ENCODE results near the gene VDR.
"Not testable (repeated sequence)": the region's sequence is repeated elsewhere in the genome, so short reads cannot be mapped to it uniquely, and the experiment has no call there.

VDR gene

DNA sequence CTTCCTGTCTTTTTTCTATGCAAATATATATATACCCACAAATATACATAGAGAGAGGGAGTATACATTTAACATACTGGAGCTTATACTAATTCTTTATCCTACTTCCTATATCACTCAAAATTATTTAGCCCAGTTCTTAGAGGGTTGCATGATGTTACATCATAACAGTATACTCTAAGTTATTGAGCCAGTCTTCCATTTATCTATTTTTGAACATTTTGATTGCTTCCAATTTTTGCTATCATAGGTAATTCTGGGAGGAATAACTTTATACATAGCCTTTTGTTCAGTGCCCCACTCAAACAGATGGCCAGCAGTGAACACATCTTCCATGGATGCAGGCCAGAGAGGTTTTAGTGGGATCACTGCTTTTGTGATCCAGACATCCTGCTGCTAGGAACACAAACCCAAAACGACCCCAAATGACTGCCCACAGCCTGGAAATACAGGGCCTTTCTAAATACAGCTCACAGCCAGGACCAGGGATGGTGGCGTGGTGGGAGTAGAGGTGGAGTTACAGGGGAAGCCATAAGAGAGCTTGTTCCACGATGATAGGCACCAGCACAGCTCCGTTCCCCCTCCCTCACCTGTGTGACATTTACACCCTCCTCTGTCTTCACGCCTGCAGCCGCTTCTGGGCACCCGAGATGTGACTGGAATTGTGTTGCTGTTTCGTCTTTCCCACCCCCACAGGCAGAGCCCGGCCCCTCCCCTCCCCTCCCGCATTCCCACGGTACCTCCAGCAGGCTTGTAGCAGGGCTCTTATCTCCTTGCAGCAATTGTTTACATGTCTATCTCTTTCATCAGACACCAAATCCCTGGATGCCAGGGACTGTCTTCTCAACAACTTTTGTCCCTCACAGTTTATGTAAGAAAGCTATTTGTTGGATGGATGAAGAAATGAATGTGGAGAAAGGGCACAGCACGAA, 54.4 kb downstream of the VDR start:
- H3K4me1 ChIP-seq: no peaks in the 10 kb centered on the region
- DNase-seq (ENCODE audit: low spot score in 2 of 2): no peak
- no peak overlapping the region for H3K4me3 ChIP-seq
- in situ Hi-C loops (cut with MboI; ENCODE audit: low sequenced_read_pairs): no loop called here
- H3K36me3 ChIP-seq (replicated peaks): no peaks in the 10 kb centered on the region
- H3K27me3 ChIP-seq (ENCODE audit: low read depth): no peaks in the 10 kb centered on the region
- H3K9me3 ChIP-seq: no peaks in the 10 kb centered on the region

DNA sequence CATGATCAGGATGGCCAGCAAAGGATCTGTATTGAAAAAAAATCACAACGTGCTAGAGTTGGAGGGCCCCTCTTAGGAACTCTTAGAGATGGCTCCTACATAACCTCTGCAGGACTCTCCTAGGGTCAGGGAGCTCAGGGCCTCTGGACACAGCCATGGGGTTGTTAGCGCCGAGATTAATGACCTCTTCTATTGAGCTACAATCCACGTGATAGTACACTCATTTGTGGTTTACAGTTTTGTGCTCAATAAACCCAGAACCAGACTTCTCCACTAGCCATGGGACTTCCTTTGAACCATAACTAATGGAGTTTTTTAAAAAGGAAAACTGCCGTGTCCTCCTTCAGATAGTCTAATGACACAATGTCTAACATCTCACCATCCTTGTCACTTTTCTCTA, 55.5 kb downstream of the VDR start:
- no peaks in the 10 kb centered on the region for H3K27me3 ChIP-seq (ENCODE audit: low read depth)
- no peaks in the 10 kb centered on the region for H3K4me1 ChIP-seq
- in situ Hi-C loops (cut with MboI; ENCODE audit: low sequenced_read_pairs): loop anchor here (10.0 kb wide), 1 partner anchor 134 kb away; no protein-coding TSS in a partner anchor
- no peaks in the 10 kb centered on the region for H3K36me3 ChIP-seq (replicated peaks)
- no peaks in the 10 kb centered on the region for H3K9me3 ChIP-seq
- no peak for DNase-seq (ENCODE audit: low spot score in 2 of 2)
- H3K4me3 ChIP-seq: no peak overlapping the region

DNA sequence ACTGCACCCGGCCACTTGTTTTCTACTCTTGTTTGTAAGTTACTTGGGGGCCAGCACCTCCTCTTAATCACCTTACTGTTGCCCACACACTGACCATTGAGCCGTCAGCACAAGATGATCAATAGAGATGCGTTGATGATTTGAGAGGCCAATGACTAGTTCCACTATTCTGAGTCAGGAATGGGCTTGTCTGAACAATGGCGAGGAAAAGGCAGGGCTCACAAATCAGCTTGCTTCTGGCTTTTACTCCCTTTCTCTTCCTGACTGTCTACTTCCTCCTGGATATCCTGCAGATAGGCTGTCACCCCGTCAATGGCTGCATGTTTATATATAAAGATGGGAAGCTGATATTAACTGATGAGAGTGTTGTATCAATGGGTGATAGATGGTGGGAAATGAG, 55.9 kb downstream of the VDR start:
- Histone ChIP-seq H3K4me3 (no peak overlapping the region), H3K9me3 (no peaks in the 10 kb centered on the region), H3K4me1 (no peaks in the 10 kb centered on the region), H3K27me3 (ENCODE audit: low read depth) (no peaks in the 10 kb centered on the region), H3K36me3 (replicated peaks) (no peaks in the 10 kb centered on the region)
- no peak for DNase-seq (ENCODE audit: low spot score in 2 of 2)
- in situ Hi-C loops (cut with MboI; ENCODE audit: low sequenced_read_pairs): loop anchor here (10.0 kb wide), 1 partner anchor 134 kb away; no protein-coding TSS in a partner anchor

DNA sequence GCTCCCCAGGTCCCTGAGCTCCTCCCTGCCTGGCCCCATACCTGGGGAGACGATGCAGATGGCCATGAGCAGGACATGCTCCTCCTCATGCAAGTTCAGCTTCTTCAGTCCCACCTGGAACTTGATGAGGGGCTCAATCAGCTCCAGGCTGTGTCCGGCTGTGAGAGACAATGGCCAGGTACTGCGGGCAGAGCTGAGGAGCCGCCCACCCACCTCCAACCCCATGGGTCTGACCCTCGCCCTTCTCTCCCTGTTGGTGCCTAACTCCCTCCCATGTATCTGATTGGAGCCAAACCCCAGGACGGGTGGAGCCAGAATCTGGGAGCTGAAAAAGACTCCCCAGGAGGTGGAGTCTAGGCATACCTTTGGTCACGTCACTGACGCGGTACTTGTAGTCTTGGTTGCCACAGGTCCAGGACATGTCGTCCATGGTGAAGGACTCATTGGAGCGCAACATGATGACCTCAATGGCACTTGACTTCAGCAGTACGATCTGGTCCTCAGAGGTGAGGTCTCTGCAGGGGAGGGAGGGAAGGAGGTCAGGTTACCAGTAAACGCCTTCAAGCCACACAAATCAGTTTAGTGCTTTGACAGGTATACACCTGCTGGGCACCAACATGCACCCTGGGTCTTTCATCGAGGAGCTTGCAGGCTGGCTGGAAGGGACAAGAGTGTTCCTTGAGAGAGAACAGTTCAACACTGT, 58.3 kb downstream of the VDR start:
- Histone ChIP-seq H3K4me1 (no peaks in the 10 kb centered on the region), H3K36me3 (replicated peaks) (no peaks in the 10 kb centered on the region), H3K4me3 (no peak overlapping the region), H3K9me3 (no peaks in the 10 kb centered on the region), H3K27me3 (ENCODE audit: low read depth) (peaks cover under 1% of the 10 kb centered on the region; the same call in 1 of the 2 replicates)
- no peak for DNase-seq (ENCODE audit: low spot score in 2 of 2)
- in situ Hi-C loops (cut with MboI; ENCODE audit: low sequenced_read_pairs): loop anchor here (10.0 kb wide), 1 partner anchor 132 kb away; no protein-coding TSS in a partner anchor

DNA sequence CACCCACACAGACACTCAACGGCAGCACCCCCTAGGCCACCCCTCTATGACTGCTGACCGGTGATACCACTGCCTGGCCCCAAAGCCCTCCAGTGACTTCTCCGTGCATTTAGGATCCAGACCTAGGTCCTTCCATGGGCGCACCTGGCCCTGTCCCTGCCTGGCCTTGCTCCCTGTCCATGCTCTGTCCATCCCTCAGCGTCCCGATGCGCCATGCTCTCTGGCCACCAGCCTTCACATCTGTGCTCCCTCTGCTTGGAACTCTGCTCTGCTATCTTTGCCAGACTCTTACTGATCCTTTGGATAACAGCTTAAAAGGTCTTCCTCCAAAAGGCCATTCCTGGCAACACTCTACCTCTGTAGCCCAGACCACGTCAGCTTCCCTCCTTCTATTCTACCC, 59.7 kb downstream of the VDR start:
- no peaks in the 10 kb centered on the region for H3K9me3 ChIP-seq
- H3K36me3 ChIP-seq (replicated peaks): no peaks in the 10 kb centered on the region
- H3K4me1 ChIP-seq: no peaks in the 10 kb centered on the region
- no peak overlapping the region for H3K4me3 ChIP-seq
- in situ Hi-C loops (cut with MboI; ENCODE audit: low sequenced_read_pairs): loop anchor here (10.0 kb wide), 1 partner anchor 130 kb away; no protein-coding TSS in a partner anchor
- H3K27me3 ChIP-seq (ENCODE audit: low read depth): peaks cover 8% of the 10 kb centered on the region
- no peak for DNase-seq (ENCODE audit: low spot score in 2 of 2)

DNA sequence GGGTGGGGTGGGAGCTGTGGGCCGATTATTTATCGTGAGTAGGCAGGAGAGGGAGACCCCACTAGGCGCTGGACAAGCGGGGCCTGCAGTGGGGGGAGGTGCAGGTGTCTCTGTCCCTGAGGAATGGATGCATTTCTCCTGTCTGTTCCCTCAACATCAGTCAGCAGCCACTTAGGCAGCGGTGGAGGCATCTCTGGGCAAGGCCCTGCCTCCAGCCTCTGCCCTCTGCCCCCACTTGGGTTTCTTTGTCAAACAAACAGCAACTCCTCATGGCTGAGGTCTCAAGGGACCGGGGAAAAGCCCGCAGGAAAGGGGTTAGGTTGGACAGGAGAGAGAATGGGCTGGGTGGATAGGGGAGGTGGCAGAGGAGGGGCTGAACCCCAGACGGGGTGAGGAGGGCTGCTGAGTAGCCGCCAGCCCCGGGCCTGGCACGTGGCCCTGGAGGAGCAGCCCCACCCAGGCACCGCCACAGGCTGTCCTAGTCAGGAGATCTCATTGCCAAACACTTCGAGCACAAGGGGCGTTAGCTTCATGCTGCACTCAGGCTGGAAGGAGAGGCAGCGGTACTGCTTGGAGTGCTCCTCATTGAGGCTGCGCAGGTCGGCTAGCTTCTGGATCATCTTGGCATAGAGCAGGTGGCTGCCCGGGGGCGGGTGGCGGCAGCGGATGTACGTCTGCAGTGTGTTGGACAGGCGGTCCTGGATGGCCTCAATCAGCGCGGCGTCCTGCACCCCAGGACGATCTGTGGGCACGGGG, 60.4 kb downstream of the VDR start:
- in situ Hi-C loops (cut with MboI; ENCODE audit: low sequenced_read_pairs): loop anchor here (10.0 kb wide), 1 partner anchor 130 kb away; no protein-coding TSS in a partner anchor
- no peak overlapping the region for H3K4me3 ChIP-seq
- no peak for DNase-seq (ENCODE audit: low spot score in 2 of 2)
- no peaks in the 10 kb centered on the region for H3K9me3 ChIP-seq
- H3K36me3 ChIP-seq (replicated peaks): no peaks in the 10 kb centered on the region
- H3K4me1 ChIP-seq: no peaks in the 10 kb centered on the region
- peaks cover 8% of the 10 kb centered on the region for H3K27me3 ChIP-seq (ENCODE audit: low read depth)

DNA sequence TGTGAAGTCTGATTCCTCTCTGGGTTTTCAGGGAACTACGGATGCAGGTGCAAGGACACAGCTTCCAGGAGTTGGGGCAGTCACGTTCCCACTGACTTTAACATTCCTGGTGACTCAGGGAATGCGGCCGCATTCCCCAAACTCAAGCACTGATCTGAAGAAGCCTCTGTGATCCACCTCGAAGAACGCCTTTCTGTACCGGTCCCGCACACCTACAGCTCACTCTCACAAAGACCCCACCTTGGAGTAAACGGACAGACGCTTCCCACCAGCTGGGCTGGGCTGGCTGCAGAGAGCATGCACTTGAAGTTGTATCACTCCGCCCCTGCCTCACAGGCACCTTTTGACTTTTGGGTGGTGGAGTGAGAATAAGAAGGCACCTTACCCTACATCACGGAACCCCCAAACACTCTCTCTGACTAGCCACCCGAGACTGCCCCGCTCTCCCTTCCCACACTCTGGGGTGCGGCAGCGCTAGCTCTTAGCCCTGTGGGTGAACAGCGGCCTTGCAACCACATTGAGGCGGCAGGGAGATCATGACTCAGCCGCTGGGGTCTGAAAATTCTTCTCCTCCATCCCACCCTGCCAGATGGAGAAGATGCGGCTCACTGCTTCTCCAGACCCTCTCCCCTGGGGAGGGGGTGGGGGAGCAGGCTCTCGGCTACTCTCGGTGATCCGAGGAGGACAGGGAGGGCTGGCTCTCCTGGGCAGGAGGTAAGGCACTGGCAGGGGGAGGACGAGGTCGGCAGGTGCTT, 61.4 kb downstream of the VDR start:
- Histone ChIP-seq H3K27me3 (ENCODE audit: low read depth) (peaks cover 8% of the 10 kb centered on the region), H3K9me3 (no peaks in the 10 kb centered on the region), H3K4me1 (no peaks in the 10 kb centered on the region), H3K4me3 (no peak overlapping the region), H3K36me3 (replicated peaks) (no peaks in the 10 kb centered on the region)
- in situ Hi-C loops (cut with MboI; ENCODE audit: low sequenced_read_pairs): loop anchor here (10.0 kb wide), 1 partner anchor 129 kb away; no protein-coding TSS in a partner anchor
- DNase-seq (ENCODE audit: low spot score in 2 of 2): no peak

DNA sequence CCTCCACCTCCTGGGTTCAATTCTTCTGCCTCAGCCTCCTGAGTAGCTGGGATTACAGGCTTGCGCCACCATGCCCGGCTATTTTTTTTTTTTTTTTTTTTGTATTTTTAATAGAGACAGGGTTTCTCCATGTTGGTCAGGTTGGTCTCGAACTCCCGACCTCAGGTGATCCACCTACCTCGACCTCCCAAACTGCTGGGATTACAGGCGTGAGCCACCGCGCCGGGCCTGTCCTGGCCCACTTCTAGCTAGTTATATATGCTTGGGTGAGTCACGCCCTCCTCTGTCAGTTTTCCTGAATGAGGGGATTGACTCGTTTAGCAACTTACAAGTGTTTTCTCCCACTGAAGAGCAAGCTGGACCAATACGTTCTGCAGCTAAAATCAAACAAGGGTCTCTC, 62.3 kb downstream of the VDR start:
- H3K36me3 ChIP-seq (replicated peaks); H3K9me3 ChIP-seq; DNase-seq (ENCODE audit: low spot score in 2 of 2); H3K4me1 ChIP-seq; H3K4me3 ChIP-seq; H3K27me3 ChIP-seq (ENCODE audit: low read depth): not testable (repeated sequence)
- in situ Hi-C loops (cut with MboI; ENCODE audit: low sequenced_read_pairs): loop anchor here (10.0 kb wide), 1 partner anchor 128 kb away; no protein-coding TSS in a partner anchor

DNA sequence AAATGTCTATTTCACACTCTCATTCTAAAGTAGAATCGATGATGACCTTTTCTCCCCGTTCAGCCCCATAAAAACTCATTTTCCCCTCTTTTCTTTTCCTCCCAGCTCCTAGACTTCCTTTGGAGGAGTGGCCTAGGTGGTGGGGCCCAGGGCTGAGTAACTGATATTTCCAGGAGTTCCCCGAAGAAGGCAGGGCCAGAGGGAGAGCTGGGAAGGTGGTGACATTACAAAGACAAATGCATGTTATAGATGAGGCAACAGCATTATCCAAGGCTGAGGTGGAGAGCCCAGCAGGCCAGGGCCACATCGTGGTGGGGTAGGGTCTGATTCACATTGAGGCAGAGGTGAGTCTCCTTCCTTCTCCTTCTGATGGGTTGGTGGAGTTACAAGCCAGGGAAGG, 62.9 kb downstream of the VDR start:
- Histone ChIP-seq H3K27me3 (ENCODE audit: low read depth) (peaks cover 8% of the 10 kb centered on the region), H3K9me3 (no peaks in the 10 kb centered on the region), H3K4me3 (no peak overlapping the region), H3K4me1 (no peaks in the 10 kb centered on the region), H3K36me3 (replicated peaks) (no peaks in the 10 kb centered on the region)
- in situ Hi-C loops (cut with MboI; ENCODE audit: low sequenced_read_pairs): loop anchor here (10.0 kb wide), 1 partner anchor 127 kb away; no protein-coding TSS in a partner anchor
- DNase-seq (ENCODE audit: low spot score in 2 of 2): no peak

DNA sequence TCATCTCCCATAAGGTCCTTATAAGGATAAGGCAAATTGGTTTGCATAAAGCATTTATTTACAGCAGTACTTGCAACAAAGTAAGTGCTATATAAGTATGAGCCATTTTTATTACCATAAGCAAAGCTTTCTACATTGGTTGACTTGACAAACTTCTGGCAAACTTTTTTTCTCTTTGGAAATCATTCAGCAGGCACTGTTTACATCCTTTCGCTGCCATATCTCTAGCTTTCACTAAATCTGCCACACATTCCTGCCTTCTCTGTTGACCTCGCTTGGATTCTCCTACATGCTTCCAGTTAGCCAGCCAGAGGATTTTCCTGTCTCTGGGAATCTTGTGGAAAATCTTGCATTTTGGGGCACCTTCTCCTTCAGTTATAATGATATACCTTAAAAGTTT, 63.3 kb downstream of the VDR start:
- H3K9me3 ChIP-seq: no peaks in the 10 kb centered on the region
- in situ Hi-C loops (cut with MboI; ENCODE audit: low sequenced_read_pairs): loop anchor here (10.0 kb wide), 1 partner anchor 127 kb away; no protein-coding TSS in a partner anchor
- DNase-seq (ENCODE audit: low spot score in 2 of 2): no peak
- no peaks in the 10 kb centered on the region for H3K4me1 ChIP-seq
- H3K36me3 ChIP-seq (replicated peaks): no peaks in the 10 kb centered on the region
- no peak overlapping the region for H3K4me3 ChIP-seq
- peaks cover 8% of the 10 kb centered on the region for H3K27me3 ChIP-seq (ENCODE audit: low read depth)

DNA sequence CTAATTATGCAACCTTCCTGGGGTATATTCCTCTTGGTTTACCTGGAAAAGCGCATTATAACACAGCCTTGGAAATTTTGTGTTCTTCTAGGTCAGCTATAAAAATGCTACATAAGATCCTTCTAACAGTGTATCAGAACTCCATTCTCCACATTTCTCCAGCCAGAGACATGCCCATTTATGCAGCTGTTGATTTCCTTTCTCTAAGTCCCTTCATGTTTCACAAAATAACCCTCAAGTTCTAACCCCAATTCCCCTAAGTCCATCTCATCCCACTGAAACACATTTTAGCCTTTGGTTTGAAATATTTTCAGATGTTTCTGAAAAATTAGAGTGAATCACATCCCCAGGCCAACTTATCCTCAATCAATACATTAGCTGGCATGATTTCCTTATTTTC, 64.2 kb downstream of the VDR start:
- in situ Hi-C loops (cut with MboI; ENCODE audit: low sequenced_read_pairs): loop anchor here (10.0 kb wide), 1 partner anchor 126 kb away; no protein-coding TSS in a partner anchor

DNA sequence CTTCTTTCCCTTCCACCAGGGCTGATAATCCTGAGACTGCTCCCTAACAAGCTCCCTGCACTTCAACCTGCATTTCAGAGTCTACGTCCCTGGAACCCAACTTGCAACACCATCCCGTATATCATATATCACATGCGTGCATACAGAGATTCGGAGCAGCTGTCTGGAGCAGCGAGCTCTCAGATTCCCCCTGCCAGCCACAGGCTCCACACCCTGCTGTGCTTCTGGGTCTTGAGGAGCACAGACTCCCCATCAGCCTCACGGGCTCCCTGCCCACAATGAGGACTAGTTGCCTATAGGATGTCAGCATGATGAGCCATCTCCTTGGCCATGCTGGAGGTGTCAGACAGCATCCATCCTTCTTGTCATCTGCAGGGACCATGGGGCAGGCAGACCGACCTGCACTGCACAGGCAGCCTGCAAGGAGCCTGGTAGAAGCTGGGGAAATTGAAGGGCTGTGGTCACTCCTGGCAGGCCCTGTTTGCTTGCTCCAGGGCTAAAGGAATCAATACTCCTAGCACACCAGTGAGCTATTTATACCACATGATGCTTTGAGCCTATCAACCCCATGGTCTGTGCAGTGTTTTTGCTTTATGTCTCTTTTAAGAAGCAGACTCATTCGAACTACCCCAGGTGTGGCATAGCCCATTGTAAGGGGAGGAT, 65.4 kb downstream of the VDR start:
- Histone ChIP-seq H3K4me1 (no peaks in the 10 kb centered on the region), H3K4me3 (no peak overlapping the region), H3K27me3 (ENCODE audit: low read depth) (peaks cover 8% of the 10 kb centered on the region), H3K9me3 (no peaks in the 10 kb centered on the region), H3K36me3 (replicated peaks) (no peaks in the 10 kb centered on the region)
- DNase-seq (ENCODE audit: low spot score in 2 of 2): no peak
- in situ Hi-C loops (cut with MboI; ENCODE audit: low sequenced_read_pairs): no loop called here

More for the DNA sequence above, 64.2 kb downstream of the VDR start:
- H3K9me3 ChIP-seq: no peaks in the 10 kb centered on the region
- no peak overlapping the region for H3K4me3 ChIP-seq
- H3K36me3 ChIP-seq (replicated peaks): no peaks in the 10 kb centered on the region
- DNase-seq (ENCODE audit: low spot score in 2 of 2): no peak
- H3K27me3 ChIP-seq (ENCODE audit: low read depth): peaks cover 8% of the 10 kb centered on the region
- H3K4me1 ChIP-seq: no peaks in the 10 kb centered on the region

Measured in HAP-1 (cell line).